Heart left ventricle (tissue), 16 donors: ENCODE measurements around the gene GOLGA7B. TPM values are rescaled to one million over a fixed set of nuclear protein-coding genes. Genes with fewer than 3 reads are reported as not detected.

Experiments used
- ATAC-seq, 4 donors: fragments of 200-7000 bp; cut with Tn5 transposase; one replicate each; pipeline ENCODE4 v1.9.1; 2020 to 2022; ENCODE audit warnings: moderate library complexity in 4 of 4, mild to moderate bottlenecking in 3 of 4, moderate number of reproducible peaks in 1 of 4
- DNase-seq, 5 donors: peaks; one replicate each; pipeline ENCODE4 v3.0.0-alpha.2; 2020
- H3K27ac ChIP-seq, 12 donors: fragments of 200-600 bp; sonication (generic) in 4 of 12; one replicate each; pipeline versions ENCODE4 v1.5.0 to v1.8.0; 2016 to 2022; ENCODE audit warnings: mild to moderate bottlenecking in 2 of 12
- H3K27me3 ChIP-seq, 9 donors: fragments of 200-600 bp; sonication (generic) in 2 of 9; one replicate each; pipeline versions ENCODE4 v1.5.1 to v1.8.0; 2016 to 2022; ENCODE audit warnings: mild to moderate bottlenecking in 3 of 9
- H3K36me3 ChIP-seq, 9 donors: fragments of 200-600 bp; sonication (generic) in 2 of 9; one replicate each; pipeline versions ENCODE4 v1.5.0 to v1.8.0; 2018 to 2022; ENCODE audit warnings: mild to moderate bottlenecking in 2 of 9
- H3K4me1 ChIP-seq, 12 donors: fragments of 200-600 bp; sonication (generic) in 4 of 12; one replicate each; pipeline versions ENCODE4 v1.5.0 to v1.8.0; 2016 to 2022; ENCODE audit warnings: mild to moderate bottlenecking in 3 of 12
- H3K4me3 ChIP-seq, 12 donors: fragments of 200-600 bp; sonication (generic) in 4 of 12; one replicate each; pipeline versions ENCODE4 v1.5.0 to v1.8.0; 2017 to 2022; ENCODE audit warnings: mild to moderate bottlenecking in 9 of 12, moderate library complexity in 4 of 12
- H3K9me3 ChIP-seq, 12 donors: fragments of 200-600 bp; sonication (generic) in 4 of 12; one replicate each; pipeline versions ENCODE4 v1.5.0 to v1.8.0; 2016 to 2022; ENCODE audit warnings: mild to moderate bottlenecking in 1 of 12
- POLR2A ChIP-seq, 2 donors: fragments of 450-650 bp; IDR thresholded peaks; one replicate each; pipeline ENCODE4 v1.6.1; 2017; ENCODE audit warnings: antibody characterized with exemption in 2 of 2, mild to moderate bottlenecking in 2 of 2, moderate library complexity in 2 of 2
- WGBS, 4 donors: extraction: QIAGEN DNeasy Blood & Tissue Kit in 2 of 4; methylation state at CpG; one replicate each; pipeline versions ENCODE4 v1.1.5 to v1.1.7; 2013 to 2018; 5-methylcytosine and 5-hydroxymethylcytosine counted together
- intact Hi-C, 10 donors: fragments of 100-400 bp; cut with DNase I; formaldehyde crosslinking; loops; one replicate each; pipeline versions ENCODE4 v1.11.1 to v1.14.2; 2022
- long read RNA-seq, 3 donors: library from polyadenylated mRNA; unstranded; transcript quantifications; one replicate each; pipeline ENCODE4 v2.0.0, GENCODE V29; 2020 to 2021
- polyA plus RNA-seq, 2 donors: library from polyadenylated mRNA; stranded (reverse); fragments of 200-250 nt; gene quantifications; one replicate each; pipeline ENCODE4 v1.2.3, GENCODE V29; 2013
- total RNA-seq, 9 donors: library from RNA; depleted of rRNA in 2 of 9; stranded (reverse); fragments of >200 nt in 2 of 9; fragmentation: NEBNext Ultra II Directional in 3 of 9; extraction: Animal tissue kit (Norgen Biotek cat#: 25700) in 3 of 9; gene quantifications; one replicate each; pipeline versions ENCODE4 v1.1.0 to v1.2.4, GENCODE V29; 2016 to 2023
- TF ChIP-seq, protein P1 (sequence below), 12 donors: fragments of 200-600 bp; sonication (generic) in 4 of 12; IDR thresholded peaks; one replicate each; pipeline versions ENCODE4 v1.5.0 to v1.8.0; 2018 to 2022; ENCODE audit warnings: antibody characterized with exemption in 12 of 12, mild to moderate bottlenecking in 5 of 12
- donor health status: ischemic (EF 13 %, LVEDD 7.1; RV severe dilation, severe dysfunction).
- donor health status: healthy with polysubstance abuse.
- donor health status: DM: no; HTN: yes; CAD: no.
- donor health status: DM: no; HTN: no; CAD: no.
- donor health status: ischemic (EF 25% LVEDD 6.9; RV normal size, moderate dysfunction).
- donor health status: ischemic (EF 25% LVEDD 5.7; RV mildly dilated, moderate dysfunction).
- donor health status: healthy.
- donor health status: DM: yes; HTN: yes; CAD: no.
- donor health status: ischemic (EF 35%, LVEDD 5.7; RV mildly dilated, moderate dysfunction).
- donor health status: nonischemic (EF 11% LVEDD 7.7; RV severe dilation, severe dysfunction).
- donor health status: DM: yes; HTN: yes; CAD: no.
- donor health status: PGD.
- donor health status: ischemic (EF 29% LVEDD 5.4; RV normal size, mild dysfunction).
- donor health status: nonischemic (EF 23%, LVEDD 6.1; RV moderate dilation, normal function).

The GOLGA7B gene
- total RNA-seq = 1 to 10 TPM in 1 of 9 donors, under 1 TPM in 7, not detected in 1; 0.06 to 1.1 (median 0.16) TPM
- under 1 TPM; 0.11 to 0.19 TPM for polyA plus RNA-seq
- long read RNA-seq, donor 1, partial matches to known transcripts = 0 of 3 reads
- long read RNA-seq, donor 1, other reads (novel, unspliced or antisense) = 3 of 3 reads
- long read RNA-seq, donor 2 = 0 reads
- long read RNA-seq, donor 3 = 0 reads

GRCh38 chr10:97849687-97850402 is at the start of gene GOLGA7B:
Gene GOLGA7B, plus strand, starts transcription at chr10:97849843. Its CDS starts 461 bp downstream, at chr10:97850304.
- Histone ChIP-seq H3K4me1 (peaks cover 0 to 16% (median 2%) of the 10 kb centered on the region in 12 donors), H3K27me3 (peaks cover 0 to 44% (median 18%) of the 10 kb centered on the region in 9 donors), H3K4me3 (peak within 1 kb of the TSS; percentile 13 to 61 (median 48)), H3K27ac (no peak within 1 kb of the TSS), H3K9me3 (no peaks in the 10 kb centered on the region), H3K36me3 (no peaks in the 10 kb centered on the region)
- intact Hi-C loops = loop anchor here in 1 of 10 donors (5.0 kb wide), 1 partner anchor 53 kb away; no protein-coding TSS in a partner anchor
- WGBS, 4 donors = 1 to 5% (median 3%) methylated on average over 18 to 87 of the region's 87 CpGs
- ATAC-seq (peak in 3 of 4 donors; percentile 71 to 96 (median 87)), DNase-seq (peak in 1 of 5 donors; percentile 29)
- TF ChIP-seq, protein P1, sequence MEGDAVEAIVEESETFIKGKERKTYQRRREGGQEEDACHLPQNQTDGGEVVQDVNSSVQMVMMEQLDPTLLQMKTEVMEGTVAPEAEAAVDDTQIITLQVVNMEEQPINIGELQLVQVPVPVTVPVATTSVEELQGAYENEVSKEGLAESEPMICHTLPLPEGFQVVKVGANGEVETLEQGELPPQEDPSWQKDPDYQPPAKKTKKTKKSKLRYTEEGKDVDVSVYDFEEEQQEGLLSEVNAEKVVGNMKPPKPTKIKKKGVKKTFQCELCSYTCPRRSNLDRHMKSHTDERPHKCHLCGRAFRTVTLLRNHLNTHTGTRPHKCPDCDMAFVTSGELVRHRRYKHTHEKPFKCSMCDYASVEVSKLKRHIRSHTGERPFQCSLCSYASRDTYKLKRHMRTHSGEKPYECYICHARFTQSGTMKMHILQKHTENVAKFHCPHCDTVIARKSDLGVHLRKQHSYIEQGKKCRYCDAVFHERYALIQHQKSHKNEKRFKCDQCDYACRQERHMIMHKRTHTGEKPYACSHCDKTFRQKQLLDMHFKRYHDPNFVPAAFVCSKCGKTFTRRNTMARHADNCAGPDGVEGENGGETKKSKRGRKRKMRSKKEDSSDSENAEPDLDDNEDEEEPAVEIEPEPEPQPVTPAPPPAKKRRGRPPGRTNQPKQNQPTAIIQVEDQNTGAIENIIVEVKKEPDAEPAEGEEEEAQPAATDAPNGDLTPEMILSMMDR (IDR thresholded peaks at IDR 0.05) = no peak
- no peak for TF ChIP-seq POLR2A (IDR thresholded peaks at IDR 0.05)

DNA sequence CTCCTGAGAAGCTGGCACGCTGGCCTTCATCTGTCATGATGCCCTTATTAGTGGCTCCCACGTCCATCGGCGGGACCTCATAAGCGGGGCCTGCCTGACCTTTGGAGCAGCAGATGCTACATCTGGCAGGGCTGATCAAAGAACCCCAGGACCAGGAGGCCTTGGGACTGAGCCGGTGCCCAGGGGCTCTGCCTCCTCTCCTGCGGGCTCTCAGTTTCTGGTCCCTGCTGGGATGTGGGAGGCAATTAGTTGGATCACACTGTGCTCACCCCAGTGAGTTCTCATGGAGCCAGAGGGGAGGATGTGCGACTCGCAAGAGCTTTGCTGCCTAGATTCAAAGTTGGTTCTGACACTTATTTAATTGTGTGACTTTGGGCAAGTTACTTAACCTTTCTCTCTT is 49.2 kb upstream of the GOLGA7B start:
- TF ChIP-seq, protein P1 (IDR thresholded peaks at IDR 0.05) = no peak
- no peak for TF ChIP-seq POLR2A (IDR thresholded peaks at IDR 0.05)
- H3K4me3 ChIP-seq = no peak overlapping the region
- ATAC-seq (no peak), DNase-seq (no peak)
- intact Hi-C loops = no loop called here
- no peaks in the 10 kb centered on the region for H3K36me3 ChIP-seq
- H3K9me3 ChIP-seq = peaks cover 0 to 15% (median 5%) of the 10 kb centered on the region in 12 donors
- no peak overlapping the region for H3K27ac ChIP-seq
- H3K4me1 ChIP-seq = peaks cover 0 to 11% (median 0%) of the 10 kb centered on the region in 12 donors
- H3K27me3 ChIP-seq = peaks cover 0 to 3% (median 0%) of the 10 kb centered on the region in 9 donors
- WGBS, 4 donors = 70 to 83% (median 78%) methylated on average over 7 to 9 of the region's 9 CpGs

GRCh38 chr10:97801422-97801821 is 48.2 kb upstream of the GOLGA7B start:
- H3K27ac ChIP-seq = no peak overlapping the region
- peaks cover 0 to 3% (median 0%) of the 10 kb centered on the region in 9 donors for H3K27me3 ChIP-seq
- H3K4me1 ChIP-seq = peaks cover 0 to 9% (median 0%) of the 10 kb centered on the region in 12 donors
- ATAC-seq (no peak), DNase-seq (no peak)
- H3K9me3 ChIP-seq = peaks cover 0 to 15% (median 5%) of the 10 kb centered on the region in 12 donors
- no peak overlapping the region for H3K4me3 ChIP-seq
- 54 to 71% (median 67%) methylated on average over 2 to 5 of the region's 5 CpGs for WGBS, 4 donors
- TF ChIP-seq, protein P1 (IDR thresholded peaks at IDR 0.05) = no peak
- no peak for TF ChIP-seq POLR2A (IDR thresholded peaks at IDR 0.05)
- H3K36me3 ChIP-seq = no peaks in the 10 kb centered on the region
- intact Hi-C loops = no loop called here
